Neural cell (in vitro differentiated cells): ENCODE results near the gene CACNA2D4.
"Not testable (repeated sequence)": the region's sequence is repeated elsewhere in the genome, so short reads cannot be mapped to it uniquely, and the experiment has no call there.

Experiments
- CTCF ChIP-seq: fragments of 450-650 bp; IDR thresholded peaks from 2 replicates; pipeline ENCODE4 v1.5.1; 2014; ENCODE audit warnings: antibody characterized with exemption, mild to moderate bottlenecking, moderate library complexity; ENCODE audit not compliant: poor library complexity, severe bottlenecking
- EP300 ChIP-seq: fragments of 450-650 bp; conservative IDR thresholded peaks from 2 replicates; pipeline ENCODE4 v1.6.1; 2014; ENCODE audit warnings: antibody characterized with exemption, mild to moderate bottlenecking, moderate library complexity; ENCODE audit not compliant: poor library complexity, severe bottlenecking
- EZH2 ChIP-seq: fragments of 200-600, 300-800 bp; shearing (Covaris generic), sonication (generic); IDR thresholded peaks from 2 replicates; pipeline ENCODE4 v1.6.1; 2014; ENCODE audit warnings: antibody characterized with exemption, low read length, borderline replicate concordance, mild to moderate bottlenecking; ENCODE audit not compliant: insufficient read depth, poor library complexity, severe bottlenecking
- POLR2AphosphoS5 ChIP-seq: IDR thresholded peaks from 2 replicates; pipeline ENCODE4 v1.6.1; 2012
- RAD21 ChIP-seq: fragments of 450-650 bp; conservative IDR thresholded peaks from 2 replicates; pipeline ENCODE4 v1.6.1; 2014; ENCODE audit warnings: antibody characterized with exemption, mild to moderate bottlenecking, moderate library complexity
- REST ChIP-seq: IDR thresholded peaks from 2 replicates; pipeline ENCODE4 v1.6.1; 2012; ENCODE audit warnings: borderline replicate concordance
- SMC3 ChIP-seq: fragments of 450-650 bp; conservative IDR thresholded peaks from 2 replicates; pipeline ENCODE4 v1.6.1; 2014; ENCODE audit warnings: antibody characterized with exemption, mild to moderate bottlenecking, moderate library complexity; ENCODE audit not compliant: poor library complexity
- TAF1 ChIP-seq: IDR thresholded peaks from 2 replicates; pipeline ENCODE4 v1.6.1; 2012; ENCODE audit warnings: low read depth

DNA sequence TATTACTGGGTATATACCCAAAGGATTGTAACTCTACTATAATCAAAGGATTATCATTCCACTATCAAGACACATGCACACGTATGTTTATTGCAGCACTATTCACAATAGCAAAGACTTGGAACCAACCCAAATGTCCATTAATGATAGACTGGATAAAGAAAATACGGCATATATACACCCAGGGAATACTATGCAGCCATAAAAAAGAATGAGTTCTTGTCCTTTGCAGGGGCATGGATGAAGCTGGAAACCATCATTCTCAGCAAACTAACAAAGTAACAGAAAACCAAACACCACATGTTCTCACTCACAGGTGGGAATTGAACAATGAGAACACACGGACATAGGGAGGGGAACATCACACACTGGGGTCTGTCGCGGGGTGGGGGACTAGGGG is 27.1 kb upstream of the CACNA2D4 start:
- not testable (repeated sequence) for TF ChIP-seq REST, EP300, CTCF, EZH2, TAF1, POLR2AphosphoS5, RAD21, SMC3
